HG02970 (cell line): Measurements from ENCODE around the gene GPR55.

Experiments used
- ATAC-seq: cut with Tn5 transposase; IDR thresholded peaks from one replicate; pipeline ENCODE4 v1.9.1; 2021; ENCODE audit warnings: mild to moderate bottlenecking, moderate library complexity, moderate number of reproducible peaks; ENCODE audit not compliant: unreplicated experiment, low FRiP score

GPR55 gene

DNA sequence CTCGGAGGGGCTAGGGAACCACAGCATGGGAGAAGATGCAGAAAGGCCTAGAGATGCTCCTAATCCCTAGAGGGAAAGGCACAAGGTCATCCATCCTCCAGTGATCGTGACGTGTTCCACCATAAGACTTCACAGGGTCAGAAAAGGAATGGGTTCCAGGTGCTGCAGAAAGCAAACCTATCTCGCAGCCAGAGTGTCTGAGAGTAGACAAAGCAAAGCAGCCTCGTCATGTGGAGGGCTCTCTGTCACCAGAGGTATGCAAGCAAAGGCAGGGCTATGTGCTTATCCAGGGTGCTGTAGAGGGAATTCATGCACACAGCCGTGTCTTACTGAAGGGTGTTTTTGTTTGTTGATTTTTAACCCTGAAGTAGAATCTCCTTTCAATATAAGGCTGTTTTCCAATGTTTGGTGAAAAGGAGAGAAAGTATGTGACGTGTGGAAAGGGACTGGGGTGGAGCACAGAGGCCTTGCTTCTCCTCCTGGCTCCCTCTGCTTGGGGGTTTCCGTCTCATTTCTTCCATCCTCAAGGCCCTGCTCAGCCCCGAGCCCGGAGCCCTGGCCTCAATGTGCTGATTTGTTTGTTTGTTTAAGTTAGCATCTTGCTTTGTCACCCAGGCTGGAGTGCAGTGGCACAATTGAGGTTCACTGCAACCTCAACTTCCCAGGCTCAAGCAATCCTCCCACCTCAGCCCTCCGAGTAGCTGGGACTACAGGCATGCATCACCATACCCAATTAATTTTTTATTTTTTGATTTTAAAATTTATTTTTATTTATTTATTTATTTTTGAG, 3.0 kb downstream of the GPR55 start:
- ATAC-seq = no peak

DNA sequence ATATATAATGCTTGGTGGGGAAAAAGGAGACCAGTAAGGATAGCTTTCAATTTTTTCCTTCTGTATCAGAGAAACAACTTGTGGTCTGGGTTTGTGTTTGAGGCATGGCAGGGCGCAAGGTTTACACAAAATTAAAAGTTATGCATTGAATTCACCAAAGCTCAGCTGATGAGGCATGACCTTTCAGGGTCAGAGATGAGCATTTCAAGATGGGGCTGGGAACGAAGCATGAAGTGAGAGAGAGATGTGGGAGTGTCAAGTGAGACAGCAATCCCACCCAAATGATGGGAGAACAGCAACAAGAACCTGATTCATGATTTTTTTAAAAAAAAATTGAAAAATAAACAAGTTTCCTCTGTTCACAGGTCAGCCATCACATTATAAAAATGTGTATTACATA, 4.9 kb downstream of the GPR55 start:
- ATAC-seq = no peak

DNA sequence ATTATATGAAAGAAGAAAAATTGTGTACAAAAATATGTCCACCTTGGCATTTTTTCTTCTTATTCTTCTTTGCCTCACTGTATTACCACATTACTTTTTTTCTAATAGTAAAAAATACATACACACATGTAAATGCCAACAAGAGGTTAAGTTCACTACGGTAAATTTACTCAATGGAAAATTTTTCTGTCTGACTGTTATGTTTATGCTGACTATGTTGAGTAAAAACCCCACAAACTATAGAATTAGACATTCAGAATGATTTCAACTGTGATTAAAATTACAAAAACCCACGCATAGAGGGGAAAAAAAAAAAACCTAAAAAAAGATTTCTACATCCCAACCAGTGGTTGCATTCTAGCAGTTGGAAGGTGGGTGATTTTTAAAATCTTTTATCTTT, 5.4 kb downstream of the GPR55 start:
- no peak for ATAC-seq

DNA sequence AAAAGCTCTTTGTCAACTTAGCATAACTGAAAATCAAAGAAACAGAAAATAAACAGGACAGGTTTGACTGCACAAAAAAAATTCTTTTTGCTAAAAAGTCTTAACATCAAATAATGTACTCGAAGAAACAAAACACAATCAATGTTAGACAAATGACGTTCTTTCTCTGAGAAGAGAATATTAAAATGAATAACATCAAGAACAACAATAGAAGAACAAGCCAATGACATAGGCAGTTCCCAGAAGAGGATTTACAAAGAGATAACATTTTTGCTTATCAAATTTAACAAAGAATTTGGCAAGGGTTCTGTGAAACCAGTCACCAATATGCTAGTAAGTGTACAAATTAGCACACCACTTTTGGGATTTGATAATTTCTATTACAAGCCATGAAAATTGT, 5.8 kb downstream of the GPR55 start:
- ATAC-seq = no peak

DNA sequence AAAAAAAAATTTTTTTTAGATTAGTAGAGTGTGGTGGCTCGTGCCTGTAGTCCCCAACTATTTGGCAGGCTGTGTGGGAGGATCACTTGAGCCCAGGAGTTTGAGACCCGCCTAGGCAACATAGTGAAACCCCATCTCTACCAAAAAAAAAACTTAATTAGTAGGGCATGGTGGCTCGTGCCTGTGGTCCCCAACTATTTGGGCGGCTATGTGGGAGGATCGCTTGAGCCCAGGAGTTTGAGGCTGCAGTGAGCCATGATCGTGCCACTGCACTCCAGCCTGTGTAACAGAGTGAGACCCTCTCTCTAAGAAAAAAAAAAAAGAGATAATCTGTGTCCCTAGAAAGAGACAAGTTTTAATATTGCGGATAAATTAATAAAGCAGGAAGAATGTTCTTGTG, 8.8 kb downstream of the GPR55 start:
- ATAC-seq = no peak

DNA sequence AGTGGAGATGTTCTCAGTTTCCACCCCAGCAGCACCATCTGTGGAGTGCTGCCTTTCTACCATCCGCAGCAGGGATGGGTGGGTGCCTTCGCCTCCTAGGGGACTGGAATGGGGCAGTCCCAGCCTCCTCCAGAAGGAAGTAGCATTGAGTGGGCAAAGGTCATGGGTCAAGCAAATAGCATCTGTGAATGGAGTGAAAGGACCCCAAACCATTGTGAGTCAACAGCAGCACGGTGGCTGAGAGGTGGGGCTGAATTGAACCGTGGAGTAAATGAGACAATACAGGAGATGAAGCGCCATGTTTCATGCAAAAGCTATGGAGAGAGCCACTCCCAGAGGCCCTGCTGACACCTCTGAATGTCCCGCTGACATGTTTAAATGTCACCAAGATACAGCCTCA, 9.7 kb downstream of the GPR55 start:
- ATAC-seq = no peak

DNA sequence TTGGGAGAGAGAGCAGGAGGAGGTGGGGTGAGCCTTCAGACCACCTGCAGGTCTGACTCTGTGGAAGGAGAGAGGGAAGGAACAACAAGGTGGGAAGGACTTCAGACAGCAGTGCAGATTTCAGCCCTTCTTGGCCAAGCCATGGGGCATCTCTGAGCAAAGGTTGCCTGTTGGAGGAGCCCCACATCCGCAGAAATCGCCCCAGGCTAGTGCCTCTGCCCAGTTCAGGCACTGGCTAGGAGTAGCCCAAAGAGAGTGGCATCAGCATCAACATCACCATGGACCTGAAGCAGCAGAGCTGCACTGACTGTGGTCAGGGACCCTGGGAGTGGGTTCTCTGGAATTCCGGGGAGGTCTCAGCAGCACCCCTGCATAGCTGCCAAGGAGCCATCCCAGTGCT, 10.2 kb downstream of the GPR55 start:
- ATAC-seq = no peak

DNA sequence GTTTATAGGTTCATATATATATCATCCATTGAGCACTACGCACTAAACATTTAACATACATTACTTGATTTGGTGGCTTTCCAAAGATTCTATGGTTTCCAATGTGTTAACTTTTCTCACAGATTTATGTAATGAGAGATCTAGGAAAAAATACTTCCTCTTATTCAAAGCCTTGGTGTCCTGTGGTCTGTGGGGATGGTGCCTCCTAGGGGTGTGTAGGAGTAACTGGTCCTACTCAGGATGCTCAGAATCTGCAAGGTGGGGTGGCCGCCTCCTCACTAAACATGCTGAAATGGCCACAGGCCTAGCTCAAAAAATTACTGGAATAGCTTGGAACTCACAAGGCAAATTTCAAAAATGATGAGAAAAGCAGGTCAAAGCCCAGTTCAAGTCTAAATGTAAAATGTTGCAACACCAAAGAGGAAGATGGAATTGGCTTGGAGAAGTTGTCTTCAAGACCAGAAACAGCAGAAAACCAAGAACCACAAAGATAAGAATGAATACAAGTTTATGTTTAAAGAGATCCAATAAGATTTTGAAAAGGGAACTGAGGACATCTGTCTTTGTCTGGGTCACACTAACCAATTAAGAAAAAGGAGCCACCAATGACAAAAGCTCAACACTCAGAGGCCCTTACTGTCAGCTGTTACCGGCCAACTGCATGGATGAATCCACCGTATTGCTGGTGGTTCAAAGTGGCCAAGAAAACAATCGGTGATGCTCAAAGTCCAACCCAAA, 11.5 kb downstream of the GPR55 start:
- no peak for ATAC-seq

DNA sequence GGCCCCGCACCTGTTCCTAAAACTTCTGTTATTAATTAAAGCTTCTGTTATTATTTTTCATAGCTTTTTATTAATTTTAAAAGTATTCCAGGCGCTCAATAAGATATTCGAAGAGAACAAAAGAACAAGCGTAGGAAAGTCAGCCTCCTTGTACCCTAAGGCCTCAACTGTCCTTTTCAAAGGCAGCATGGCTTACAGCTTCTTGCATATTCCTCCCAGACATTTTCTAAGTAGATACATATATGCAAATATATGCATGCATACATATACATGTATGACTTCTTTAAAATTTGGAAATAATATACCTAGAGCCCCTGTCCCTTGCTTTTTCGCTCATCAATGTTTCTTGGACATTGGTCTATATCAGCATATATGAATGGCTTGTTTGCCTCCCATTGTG, 12.3 kb downstream of the GPR55 start:
- ATAC-seq = no peak

DNA sequence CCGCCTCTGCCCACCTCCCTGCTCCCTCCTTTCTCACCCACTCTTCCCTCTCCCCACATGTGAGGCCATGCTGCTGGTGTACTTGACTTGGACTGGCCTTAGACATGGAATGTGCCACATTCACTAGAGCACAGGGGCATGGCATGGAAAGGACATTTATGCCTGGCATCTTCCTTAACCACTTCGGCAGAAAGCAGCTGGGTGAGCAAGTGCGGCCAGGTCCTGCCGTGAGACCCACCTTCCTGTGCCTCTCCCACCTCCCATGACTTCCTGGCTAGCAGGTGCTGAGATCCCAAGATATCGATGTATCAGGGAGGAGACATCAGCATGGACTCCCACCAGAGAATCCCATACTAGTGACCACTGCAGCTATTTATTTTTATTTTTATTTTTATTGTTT, 13.0 kb downstream of the GPR55 start:
- ATAC-seq = no peak

DNA sequence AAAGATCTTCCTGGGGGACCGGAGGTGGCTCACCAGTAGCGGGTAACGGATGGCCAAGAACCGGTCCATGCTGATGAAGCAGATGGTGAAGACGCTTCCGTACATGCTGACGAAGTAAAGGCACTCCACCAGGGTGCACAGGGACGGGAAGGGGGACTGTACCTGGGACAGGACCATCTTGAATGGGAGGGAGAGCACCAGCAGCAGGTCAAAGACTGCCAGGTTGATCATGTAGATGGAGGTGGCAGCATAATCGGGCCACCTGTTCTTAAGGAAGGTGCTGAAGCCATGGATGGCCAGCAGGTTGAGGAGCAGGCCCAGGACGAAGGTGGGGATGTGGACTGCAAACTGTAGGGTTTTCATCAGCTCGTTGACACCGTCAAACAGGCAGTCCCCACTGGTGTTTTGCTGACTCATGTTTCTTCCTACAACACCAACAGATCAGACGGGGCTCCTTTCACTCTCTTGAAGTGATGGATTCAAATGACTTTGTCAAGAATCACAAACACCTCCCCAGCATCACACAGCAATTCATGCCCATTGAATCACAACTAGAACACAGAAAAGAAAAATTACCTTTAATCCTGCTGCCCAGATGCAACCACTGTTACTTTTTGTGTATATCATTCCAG, 14.4 kb downstream of the GPR55 start:
- ATAC-seq = no peak

DNA sequence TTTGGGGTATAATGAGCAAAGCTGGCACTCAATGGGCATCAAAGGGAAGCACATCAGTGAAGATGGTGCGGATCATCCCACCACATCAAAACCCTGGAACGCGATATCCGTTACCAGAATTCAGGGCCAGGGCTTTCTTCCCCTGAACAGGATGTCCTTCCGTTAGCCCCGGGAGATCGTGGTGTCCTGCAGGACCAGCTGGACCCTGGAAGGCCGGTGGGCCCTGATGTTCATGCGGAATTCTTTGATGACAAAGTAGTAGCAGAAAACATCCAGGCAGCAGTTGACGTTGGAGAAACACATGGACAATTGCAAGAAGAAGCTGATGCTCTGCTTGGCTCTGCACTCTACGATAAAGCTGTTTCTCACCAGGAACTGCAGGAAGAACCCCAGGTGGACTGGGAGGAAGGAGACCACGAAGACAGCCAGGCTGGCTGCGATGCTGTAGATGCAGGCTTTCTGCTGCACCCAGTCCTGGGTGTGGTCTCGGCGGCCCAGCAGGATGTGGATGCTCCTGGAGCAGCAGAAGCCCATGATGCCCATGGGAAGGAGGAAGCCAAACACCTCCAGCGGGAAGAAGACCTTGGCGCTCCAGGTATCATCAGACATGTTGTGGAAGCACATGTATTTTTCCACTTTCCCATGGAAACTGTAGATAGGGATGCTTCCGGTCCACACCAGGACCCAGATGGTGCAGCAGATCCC, 15.0 kb downstream of the GPR55 start:
- ATAC-seq = no peak

DNA sequence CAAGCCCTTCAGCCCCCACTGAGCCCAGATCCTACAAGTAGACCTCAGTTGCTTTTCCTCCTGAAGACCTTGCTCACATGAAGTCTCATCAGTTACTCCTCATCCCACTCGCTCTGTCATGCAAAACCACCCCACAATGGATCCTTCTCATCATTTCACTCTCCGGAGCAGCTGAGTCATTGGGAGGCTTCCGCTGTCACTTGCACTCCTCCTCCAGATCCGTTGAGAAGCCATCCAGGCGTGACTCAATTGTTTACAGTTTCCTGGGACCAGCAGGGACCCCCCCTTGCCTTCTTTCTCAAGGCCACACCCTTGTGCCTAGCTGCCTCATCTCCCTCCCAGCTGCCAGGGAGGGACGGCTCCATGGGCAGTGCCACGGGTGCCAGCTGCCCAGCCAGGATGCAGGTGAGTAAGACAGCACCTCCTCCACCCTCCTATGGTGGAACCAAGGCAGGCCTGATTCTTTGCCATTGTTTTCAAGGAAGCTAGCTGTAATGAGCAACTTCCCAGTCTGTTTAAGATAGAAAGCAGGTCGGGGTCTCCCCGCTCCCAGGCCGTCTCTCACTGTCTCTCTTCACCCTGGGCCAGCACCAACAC, 16.3 kb downstream of the GPR55 start:
- no peak for ATAC-seq

DNA sequence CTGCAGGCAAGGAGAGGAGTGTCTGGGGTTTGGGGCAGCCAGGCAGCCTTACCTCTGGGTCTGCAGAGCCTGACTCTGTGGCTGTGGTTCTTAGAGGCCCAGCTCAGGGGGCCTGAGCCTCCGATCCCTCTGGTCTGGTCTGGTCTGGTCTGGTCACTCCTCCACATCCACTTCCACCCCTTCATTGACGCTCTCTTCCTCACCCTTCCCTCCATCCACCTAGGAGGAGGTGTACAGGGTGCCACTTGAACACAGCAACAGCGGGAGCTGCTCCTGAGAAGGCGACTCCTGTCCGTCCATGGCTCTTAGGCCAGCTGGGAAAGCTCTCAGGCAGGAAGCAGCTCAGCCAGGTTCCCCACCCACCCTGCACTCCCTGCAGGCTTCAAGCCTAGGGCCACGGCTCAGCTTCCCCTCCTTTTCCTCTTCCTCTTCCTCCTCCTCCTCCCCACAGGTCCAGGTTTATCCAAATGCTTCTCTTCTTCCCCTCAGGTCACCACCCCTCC, 16.9 kb downstream of the GPR55 start:
- ATAC-seq = no peak

DNA sequence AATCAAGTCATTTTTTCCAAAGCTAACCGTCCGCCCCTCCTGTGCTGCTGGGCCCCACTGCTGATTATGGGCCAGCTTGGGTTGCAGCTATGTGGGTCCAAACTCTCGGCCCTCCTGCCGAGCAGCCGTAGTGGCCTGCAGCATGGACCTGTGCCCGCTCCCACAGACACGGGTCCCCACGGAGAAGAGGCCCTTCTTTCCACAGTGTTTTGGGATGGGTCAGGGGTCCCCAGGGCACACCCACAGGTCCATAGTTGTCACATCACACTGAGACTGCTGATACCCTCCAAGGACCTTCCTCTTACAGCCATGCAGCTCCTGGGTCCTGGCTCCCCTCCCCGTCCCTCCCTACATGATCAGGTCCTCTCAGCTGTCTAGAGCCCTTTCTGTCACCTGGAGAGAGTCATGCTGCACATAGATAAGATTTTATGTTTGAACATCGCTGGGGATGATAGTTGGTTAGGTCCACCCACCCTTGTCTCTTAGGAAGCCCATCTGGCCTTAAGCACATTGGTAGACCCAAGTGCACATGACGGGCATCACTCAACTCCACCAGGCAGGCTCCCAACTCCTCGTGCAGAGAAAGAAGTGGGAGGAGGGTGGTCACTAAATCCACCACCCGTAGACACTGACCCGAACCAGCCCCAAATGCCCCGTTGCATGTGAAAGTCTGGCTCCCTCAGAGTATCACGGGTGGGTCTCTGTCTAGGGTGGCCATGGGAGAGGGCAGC, 17.5 kb downstream of the GPR55 start:
- no peak for ATAC-seq

DNA sequence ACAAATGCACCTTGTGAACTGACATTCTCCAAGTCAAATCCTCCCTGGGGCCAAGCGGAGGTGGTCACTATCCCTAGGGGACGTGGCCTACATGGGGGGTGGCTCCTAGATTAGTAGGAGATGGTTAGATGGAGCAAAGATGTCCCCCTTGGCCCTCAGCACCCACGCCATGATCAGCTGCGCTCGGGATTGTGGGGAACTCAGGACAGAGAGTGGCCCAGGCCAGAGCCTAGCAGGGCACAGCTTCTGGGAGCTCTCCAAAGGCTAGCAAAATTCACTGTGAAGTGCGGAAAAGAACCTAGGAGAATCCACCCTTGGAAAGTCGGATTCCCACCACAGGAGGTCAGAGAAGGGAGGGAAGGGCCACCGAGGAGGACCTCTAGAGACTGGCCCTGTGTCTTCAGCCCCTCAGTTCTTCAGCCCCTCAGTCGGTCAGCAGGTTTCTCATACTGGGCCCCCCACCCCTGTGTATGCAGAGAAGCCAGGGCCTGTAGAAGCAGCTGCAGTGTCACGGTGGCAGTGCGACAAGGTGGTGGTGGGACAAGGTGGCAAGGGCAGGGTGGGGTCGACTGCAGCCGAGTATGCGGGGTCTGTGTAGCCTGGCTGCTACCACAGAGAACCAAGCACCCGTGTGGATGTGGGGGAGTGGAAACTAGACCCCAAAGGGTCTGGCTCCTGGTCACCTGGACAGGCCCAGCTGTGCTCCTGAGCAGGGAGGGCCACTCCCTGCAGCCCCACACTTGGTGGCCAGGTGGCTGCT, 18.4 kb downstream of the GPR55 start:
- ATAC-seq = no peak

DNA sequence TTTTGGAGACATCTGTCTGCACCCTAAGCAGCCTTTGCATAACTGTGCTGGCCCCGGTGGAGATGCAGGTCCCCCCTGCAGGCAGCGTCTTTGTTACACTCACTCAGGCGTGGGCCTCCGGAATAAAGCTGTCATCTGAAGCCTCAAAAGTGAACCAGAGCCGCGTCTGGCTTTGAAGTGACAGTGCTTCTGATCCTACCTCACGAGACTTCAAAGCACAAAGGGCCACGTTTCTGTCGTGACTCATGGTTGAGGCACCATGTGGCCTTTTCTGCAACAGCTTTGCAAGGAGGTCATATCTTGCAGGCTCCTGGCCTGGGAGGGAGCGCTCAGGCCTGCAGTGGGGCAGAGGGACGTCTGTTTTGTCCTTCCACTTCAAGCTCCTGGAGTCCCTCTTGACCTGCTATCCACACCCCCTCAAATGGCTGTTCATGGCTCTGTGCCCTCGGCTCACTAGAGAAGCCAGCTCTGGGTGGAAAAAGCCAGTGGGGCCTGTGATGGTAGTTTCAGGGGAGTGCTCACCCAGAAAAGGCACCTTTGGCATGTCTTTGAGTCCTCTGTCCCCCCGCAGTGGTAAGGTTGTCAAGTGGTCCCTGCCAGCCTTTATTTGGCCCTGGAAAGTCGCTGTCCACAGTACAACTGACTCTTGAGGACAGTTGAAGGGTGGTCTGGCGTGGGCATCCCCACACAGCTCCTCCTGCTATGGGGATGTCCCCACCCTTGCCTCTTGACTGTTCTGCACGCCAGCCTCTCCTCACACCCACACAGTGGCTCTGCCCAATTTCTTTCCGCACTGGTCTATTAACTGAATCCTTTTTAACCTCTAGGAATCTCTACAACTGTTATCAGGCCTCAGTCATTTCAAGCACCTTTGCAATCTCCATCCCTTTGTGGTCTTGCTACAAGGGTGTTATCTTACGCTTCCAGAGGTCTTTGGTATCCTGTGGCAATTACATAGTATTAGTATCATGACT, 19.3 kb downstream of the GPR55 start:
- no peak for ATAC-seq

DNA sequence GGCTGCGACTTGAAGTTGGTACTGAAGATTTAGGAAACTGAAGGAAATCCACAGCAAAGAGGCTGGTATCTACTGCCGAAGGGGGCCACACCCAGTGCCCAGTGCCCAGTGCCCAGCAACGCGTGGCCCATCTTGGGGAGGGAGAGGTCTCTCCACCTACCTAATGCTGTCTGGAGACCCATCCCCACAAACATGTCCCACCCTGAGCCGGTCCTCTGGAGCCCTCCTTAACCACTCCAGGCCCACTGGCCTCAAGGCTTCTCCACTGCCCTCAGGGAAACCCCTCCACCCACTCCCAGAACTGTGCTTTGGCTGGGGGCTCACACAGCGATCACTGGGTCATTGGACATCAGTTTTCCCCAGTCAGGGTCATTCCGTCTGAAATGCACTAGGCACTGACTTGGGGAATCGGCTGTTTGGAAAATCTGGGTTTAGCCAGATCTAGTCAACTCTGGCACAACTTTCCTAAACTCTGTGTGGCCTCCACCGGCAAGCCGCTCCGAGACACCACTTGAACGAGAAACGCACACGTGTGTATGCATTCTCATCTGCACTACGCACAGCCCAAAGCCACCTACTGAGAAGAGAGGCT, 20.1 kb downstream of the GPR55 start:
- ATAC-seq = no peak
